ENCODE results near the gene UIMC1. TPM values are rescaled to one million over a fixed set of nuclear protein-coding genes. Genes with fewer than 3 reads are reported as not detected.
A peak's percentile ranks its signal among the peaks of the same experiment; 100 is the strongest.

UIMC1 gene
- total RNA-seq, 2 donors from 2014 or later = 46.6 to 50.8 TPM

- H3K9me3 ChIP-seq (ENCODE audit: control insufficient read depth, low read length) = no peaks in the 10 kb centered on the region
- H3K27ac ChIP-seq (ENCODE audit: low read depth, low read length) = no peak overlapping the region
- no peak overlapping the region for H3K9ac ChIP-seq (ENCODE audit: extremely low read depth, low read length, poor library complexity, severe bottlenecking)
- no peak overlapping the region for H3K4me3 Mint-ChIP-seq
- no peaks in the 10 kb centered on the region for H3K36me3 Mint-ChIP-seq (ENCODE audit: low read depth)
- no peaks in the 10 kb centered on the region for H3K36me3 ChIP-seq (ENCODE audit: control insufficient read depth, insufficient read depth, low read length)
- TF ChIP-seq CTCF (conservative IDR thresholded peaks at IDR 0.05) = no peak
- peaks cover 6% of the 10 kb centered on the region for H3K27me3 Mint-ChIP-seq (ENCODE audit: insufficient read depth)
- peaks cover 20% of the 10 kb centered on the region for H3K4me1 ChIP-seq (ENCODE audit: control insufficient read depth, insufficient read depth, low read length)
- no peaks in the 10 kb centered on the region for H3K9me3 Mint-ChIP-seq
- H3K27ac Mint-ChIP-seq = no peak overlapping the region
- H3K4me1 Mint-ChIP-seq = peaks cover 29% of the 10 kb centered on the region
- peaks cover 7% of the 10 kb centered on the region for H3K27me3 ChIP-seq (ENCODE audit: control insufficient read depth, insufficient read depth, low read length, poor library complexity, severe bottlenecking)
- H3K4me3 ChIP-seq (ENCODE audit: low read length) = no peak overlapping the region
- WGBS, 2 experiments (ENCODE audit: insufficient coverage in 1 of 2, insufficient read length in 1 of 2) = 55 to 63% methylated on average over 10 to 15 of the region's 15 CpGs
- DNase-seq = peak; percentile 64
Observed at GRCh38 chr5:176863041-176863764, 143.4 kb downstream of the UIMC1 start.

GRCh38 chr5:176862330-176862995 lies 144.1 kb downstream of the UIMC1 start:
- peaks cover 7% of the 10 kb centered on the region for H3K27me3 ChIP-seq (ENCODE audit: control insufficient read depth, insufficient read depth, low read length, poor library complexity, severe bottlenecking)
- H3K4me1 ChIP-seq (ENCODE audit: control insufficient read depth, insufficient read depth, low read length) = peaks cover 17% of the 10 kb centered on the region
- no peaks in the 10 kb centered on the region for H3K36me3 ChIP-seq (ENCODE audit: control insufficient read depth, insufficient read depth, low read length)
- 89 to 90% methylated on average over 24 to 28 of the region's 28 CpGs for WGBS, 2 experiments (ENCODE audit: insufficient coverage in 1 of 2, insufficient read length in 1 of 2)
- H3K27ac Mint-ChIP-seq = no peak overlapping the region
- no peak overlapping the region for H3K9ac ChIP-seq (ENCODE audit: extremely low read depth, low read length, poor library complexity, severe bottlenecking)
- peaks cover 26% of the 10 kb centered on the region for H3K4me1 Mint-ChIP-seq
- DNase-seq = no peak
- H3K27me3 Mint-ChIP-seq (ENCODE audit: insufficient read depth) = peaks cover 7% of the 10 kb centered on the region
- no peaks in the 10 kb centered on the region for H3K9me3 ChIP-seq (ENCODE audit: control insufficient read depth, low read length)
- no peak overlapping the region for H3K4me3 Mint-ChIP-seq
- no peaks in the 10 kb centered on the region for H3K36me3 Mint-ChIP-seq (ENCODE audit: low read depth)
- H3K4me3 ChIP-seq (ENCODE audit: low read length) = no peak overlapping the region
- H3K9me3 Mint-ChIP-seq = no peaks in the 10 kb centered on the region
- no peak for TF ChIP-seq CTCF (conservative IDR thresholded peaks at IDR 0.05)
- no peak overlapping the region for H3K27ac ChIP-seq (ENCODE audit: low read depth, low read length)

GRCh38 chr5:176861276-176861675 lies 145.3 kb downstream of the UIMC1 start:
- Mint-ChIP-seq H3K27me3 (ENCODE audit: insufficient read depth) (peaks cover 7% of the 10 kb centered on the region), H3K36me3 (ENCODE audit: low read depth) (no peaks in the 10 kb centered on the region), H3K27ac (no peak overlapping the region), H3K9me3 (no peaks in the 10 kb centered on the region), H3K4me3 (no peak overlapping the region), H3K4me1 (peaks cover 15% of the 10 kb centered on the region)
- Histone ChIP-seq H3K27ac (ENCODE audit: low read depth, low read length) (no peak overlapping the region), H3K9ac (ENCODE audit: extremely low read depth, low read length, poor library complexity, severe bottlenecking) (no peak overlapping the region), H3K4me3 (ENCODE audit: low read length) (no peak overlapping the region), H3K9me3 (ENCODE audit: control insufficient read depth, low read length) (no peaks in the 10 kb centered on the region), H3K4me1 (ENCODE audit: control insufficient read depth, insufficient read depth, low read length) (peaks cover 7% of the 10 kb centered on the region), H3K36me3 (ENCODE audit: control insufficient read depth, insufficient read depth, low read length) (no peaks in the 10 kb centered on the region), H3K27me3 (ENCODE audit: control insufficient read depth, insufficient read depth, low read length, poor library complexity, severe bottlenecking) (peaks cover 7% of the 10 kb centered on the region)
- TF ChIP-seq CTCF (conservative IDR thresholded peaks at IDR 0.05) = no peak
- no peak for DNase-seq
- WGBS, 2 experiments (ENCODE audit: insufficient coverage in 1 of 2, insufficient read length in 1 of 2) = 91 to 94% methylated on average over 4 to 11 of the region's 11 CpGs
